Measurements from ENCODE around the gene LGR6.
"Not testable (repeated sequence)": the region's sequence is repeated elsewhere in the genome, so short reads cannot be mapped to it uniquely, and the experiment has no call there.

LGR6 gene

DNA sequence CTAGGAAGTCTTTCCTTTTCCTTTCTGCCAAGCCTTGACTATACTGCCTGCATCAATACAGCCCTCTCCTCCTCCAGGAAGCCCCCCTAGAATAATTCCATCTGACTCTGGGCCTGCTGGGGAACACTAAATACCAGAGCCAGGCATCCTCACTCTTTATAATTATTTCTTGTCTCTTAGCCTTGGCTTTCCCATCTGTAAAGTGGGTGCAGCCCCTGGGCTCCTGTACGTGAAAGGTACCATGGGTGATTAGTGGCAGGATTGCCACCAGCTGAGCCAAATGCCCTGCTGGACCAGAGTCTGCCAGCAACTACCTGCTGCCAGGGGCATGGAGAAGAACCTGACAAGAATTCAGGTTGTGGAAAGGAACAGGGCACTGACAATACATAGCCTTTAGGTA is 58.7 kb downstream of the LGR6 start:
- TF ChIP-seq, protein P1, sequence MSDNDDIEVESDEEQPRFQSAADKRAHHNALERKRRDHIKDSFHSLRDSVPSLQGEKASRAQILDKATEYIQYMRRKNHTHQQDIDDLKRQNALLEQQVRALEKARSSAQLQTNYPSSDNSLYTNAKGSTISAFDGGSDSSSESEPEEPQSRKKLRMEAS (IDR thresholded peaks at IDR 0.05; ENCODE audit: low read depth, low read length) = no peak
- TF ChIP-seq POLR2A (IDR thresholded peaks at IDR 0.05; ENCODE audit: extremely low read depth, insufficient read length) (no peak), CTCF (IDR thresholded peaks at IDR 0.05; ENCODE audit: low read depth, low read length) (no peak), MYC (IDR thresholded peaks at IDR 0.05; ENCODE audit: low read depth, low read length) (no peak)
- no peak for DNase-seq (ENCODE audit: low read depth)
- H3K4me3 ChIP-seq (ENCODE audit: low read depth, low read length) = no peak overlapping the region

- DNase-seq (ENCODE audit: low read depth) = no peak
- TF ChIP-seq CTCF (IDR thresholded peaks at IDR 0.05; ENCODE audit: low read depth, low read length) (no peak), MYC (IDR thresholded peaks at IDR 0.05; ENCODE audit: low read depth, low read length) (no peak), POLR2A (IDR thresholded peaks at IDR 0.05; ENCODE audit: extremely low read depth, insufficient read length) (no peak)
- TF ChIP-seq, protein P1 (IDR thresholded peaks at IDR 0.05; ENCODE audit: low read depth, low read length) = no peak
- H3K4me3 ChIP-seq (ENCODE audit: low read depth, low read length) = no peak overlapping the region
These were observed 61.1 kb downstream of the LGR6 start for GRCh38 chr1:202254454-202255252.

- TF ChIP-seq CTCF (IDR thresholded peaks at IDR 0.05; ENCODE audit: low read depth, low read length) = no peak
- TF ChIP-seq POLR2A (IDR thresholded peaks at IDR 0.05; ENCODE audit: extremely low read depth, insufficient read length) = no peak
- H3K4me3 ChIP-seq (ENCODE audit: low read depth, low read length) = no peak overlapping the region
- DNase-seq (ENCODE audit: low read depth) = no peak
These were observed 61.7 kb downstream of the LGR6 start for GRCh38 chr1:202255343-202255742.

DNA sequence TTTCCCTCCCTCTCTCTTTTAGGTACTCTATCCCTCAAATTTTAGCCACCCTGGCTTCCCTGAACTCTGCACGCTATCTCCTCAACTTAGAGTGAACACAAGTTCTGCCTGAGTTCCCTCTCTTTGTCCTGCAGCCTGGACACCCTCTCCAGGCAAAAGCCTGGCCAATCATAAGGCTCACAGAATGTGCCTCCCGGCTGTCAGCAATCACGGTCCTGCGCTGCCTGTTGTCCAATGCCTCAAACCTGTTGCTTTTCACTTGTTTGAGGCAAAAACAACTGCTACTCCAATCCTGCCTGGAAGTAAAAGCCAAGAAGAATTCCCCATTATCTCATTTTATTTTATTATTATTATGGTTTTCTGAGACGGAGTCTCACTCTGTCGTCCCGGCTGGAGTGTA is 66.1 kb downstream of the LGR6 start:
- no peak for DNase-seq (ENCODE audit: low read depth)
- no peak overlapping the region for H3K4me3 ChIP-seq (ENCODE audit: low read depth, low read length)
- no peak for TF ChIP-seq MYC (IDR thresholded peaks at IDR 0.05; ENCODE audit: low read depth, low read length)
- no peak for TF ChIP-seq POLR2A (IDR thresholded peaks at IDR 0.05; ENCODE audit: extremely low read depth, insufficient read length)
- TF ChIP-seq, protein P1 (IDR thresholded peaks at IDR 0.05; ENCODE audit: low read depth, low read length) = no peak
- TF ChIP-seq CTCF (IDR thresholded peaks at IDR 0.05; ENCODE audit: low read depth, low read length) = no peak

- not testable (repeated sequence) for DNase-seq (ENCODE audit: low read depth); H3K4me3 ChIP-seq (ENCODE audit: low read depth, low read length)
These were observed 67.8 kb downstream of the LGR6 start for GRCh38 chr1:202261209-202261958.

DNA sequence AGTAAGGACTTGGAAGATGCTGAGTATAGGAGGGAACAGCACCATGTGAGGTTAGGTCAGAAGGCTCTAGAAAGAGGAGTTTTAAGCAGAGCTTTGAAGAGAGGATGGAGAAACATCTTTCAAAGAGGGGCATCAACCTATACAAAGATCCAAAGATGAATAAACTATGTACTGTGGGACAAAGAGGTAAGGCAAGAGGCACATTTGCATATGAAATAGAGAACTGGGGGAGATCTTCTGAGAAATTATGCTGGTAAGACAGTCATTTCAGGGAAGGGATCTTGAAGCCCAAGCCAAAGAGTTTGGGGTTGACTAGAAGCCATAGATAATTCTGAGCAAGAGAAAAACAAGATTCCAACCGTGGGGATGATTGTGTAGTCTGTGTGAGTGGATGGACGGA is 70.0 kb downstream of the LGR6 start:
- TF ChIP-seq MYC (IDR thresholded peaks at IDR 0.05; ENCODE audit: low read depth, low read length) (no peak), POLR2A (IDR thresholded peaks at IDR 0.05; ENCODE audit: extremely low read depth, insufficient read length) (no peak), CTCF (IDR thresholded peaks at IDR 0.05; ENCODE audit: low read depth, low read length) (no peak)
- TF ChIP-seq, protein P1 (IDR thresholded peaks at IDR 0.05; ENCODE audit: low read depth, low read length) = no peak
- no peak overlapping the region for H3K4me3 ChIP-seq (ENCODE audit: low read depth, low read length)
- DNase-seq (ENCODE audit: low read depth) = no peak

Data from NB4 (cell line).